Esophagus muscularis mucosa (tissue), 4 donors: Measurements from ENCODE around the gene SRXN1. TPM values are rescaled to one million over a fixed set of nuclear protein-coding genes. Genes with fewer than 3 reads are reported as not detected.

ENCODE experiments used
- DNase-seq: peaks from one replicate; pipeline ENCODE4 v3.0.0-alpha.2; 2017; ENCODE audit errors: extremely low spot score
- H3K27ac ChIP-seq, 4 donors: fragments of 200-600 bp; sonication (generic); replicated peaks in 1 of 4; 1 replicate in 3 of 4; 2 replicates in 1 of 4; pipeline ENCODE4 v1.5.1; 2016 to 2019; ENCODE audit warnings: mild to moderate bottlenecking in 1 of 4
- H3K27me3 ChIP-seq, 4 donors: fragments of 200-600 bp; sonication (generic); one replicate each; pipeline versions ENCODE4 v1.5.1 to v1.6.0; 2016 to 2019
- H3K36me3 ChIP-seq, 4 donors: fragments of 200-600 bp; sonication (generic); one replicate each; pipeline ENCODE4 v1.5.1; 2016 to 2019
- H3K4me1 ChIP-seq, 4 donors: fragments of 200-600 bp; sonication (generic); one replicate each; pipeline ENCODE4 v1.5.1; 2016 to 2019
- H3K4me3 ChIP-seq, 4 donors: fragments of 200-600 bp; sonication (generic); 1 replicate in 2 of 4; 2 replicates in 2 of 4; pipeline ENCODE4 v1.5.1; 2016 to 2019; ENCODE audit warnings: mild to moderate bottlenecking in 4 of 4, moderate library complexity in 1 of 4
- H3K9me3 ChIP-seq, 4 donors: fragments of 200-600 bp; sonication (generic); 1 replicate in 3 of 4; 2 replicates in 1 of 4; pipeline ENCODE4 v1.5.1; 2016 to 2019
- EP300 ChIP-seq: sonication (generic); formaldehyde crosslinking; IDR thresholded peaks from one replicate; pipeline ENCODE4 v1.6.1; 2017; ENCODE audit warnings: antibody characterized with exemption
- POLR2A ChIP-seq: fragments of 450-650 bp; IDR thresholded peaks from one replicate; pipeline ENCODE4 v1.6.1; 2017; ENCODE audit warnings: antibody characterized with exemption, moderate library complexity, mild to moderate bottlenecking, low read depth
- POLR2AphosphoS5 ChIP-seq, 2 donors: sonication (generic); formaldehyde crosslinking; IDR thresholded peaks; one replicate each; pipeline ENCODE4 v1.6.1; 2017; ENCODE audit warnings: antibody characterized with exemption in 2 of 2
- WGBS: methylation state at CpG from one replicate; pipeline ENCODE4 v1.1.5; 2018; 5-methylcytosine and 5-hydroxymethylcytosine counted together
- intact Hi-C: fragments of 100-400 bp; cut with DNase I; formaldehyde crosslinking; loops from one replicate; pipeline ENCODE4 v1.15.1; 2023
- total RNA-seq, 4 donors: library from RNA; depleted of rRNA; stranded (reverse); fragments of >200 nt; gene quantifications; one replicate each; pipeline versions ENCODE4 v1.1.0 to v1.2.1, GENCODE V29; 2016
- TF ChIP-seq, protein P1 (sequence below), 3 experiments: fragments of 200-600 bp in 2 of 3; fragments of 450-650 bp in 1 of 3; sonication (generic) in 2 of 3; IDR thresholded peaks; one replicate each; pipeline ENCODE4 v1.5.1; 2017 to 2019; ENCODE audit warnings: antibody characterized with exemption in 3 of 3, mild to moderate bottlenecking in 2 of 3, moderate library complexity in 1 of 3

Gene SRXN1
- total RNA-seq, 4 donors from 2014 or later = 37.0 to 58.2 (median 41.4) TPM

GRCh38 chr20:641516-641875 is 11.5 kb downstream of the SRXN1 start:
- DNase-seq = no peak
- H3K4me3 ChIP-seq = no peak overlapping the region
- H3K36me3 ChIP-seq = no peaks in the 10 kb centered on the region
- TF ChIP-seq POLR2AphosphoS5 (IDR thresholded peaks at IDR 0.05) (no peak), EP300 (no peak), POLR2A (no peak)
- TF ChIP-seq, protein P1, sequence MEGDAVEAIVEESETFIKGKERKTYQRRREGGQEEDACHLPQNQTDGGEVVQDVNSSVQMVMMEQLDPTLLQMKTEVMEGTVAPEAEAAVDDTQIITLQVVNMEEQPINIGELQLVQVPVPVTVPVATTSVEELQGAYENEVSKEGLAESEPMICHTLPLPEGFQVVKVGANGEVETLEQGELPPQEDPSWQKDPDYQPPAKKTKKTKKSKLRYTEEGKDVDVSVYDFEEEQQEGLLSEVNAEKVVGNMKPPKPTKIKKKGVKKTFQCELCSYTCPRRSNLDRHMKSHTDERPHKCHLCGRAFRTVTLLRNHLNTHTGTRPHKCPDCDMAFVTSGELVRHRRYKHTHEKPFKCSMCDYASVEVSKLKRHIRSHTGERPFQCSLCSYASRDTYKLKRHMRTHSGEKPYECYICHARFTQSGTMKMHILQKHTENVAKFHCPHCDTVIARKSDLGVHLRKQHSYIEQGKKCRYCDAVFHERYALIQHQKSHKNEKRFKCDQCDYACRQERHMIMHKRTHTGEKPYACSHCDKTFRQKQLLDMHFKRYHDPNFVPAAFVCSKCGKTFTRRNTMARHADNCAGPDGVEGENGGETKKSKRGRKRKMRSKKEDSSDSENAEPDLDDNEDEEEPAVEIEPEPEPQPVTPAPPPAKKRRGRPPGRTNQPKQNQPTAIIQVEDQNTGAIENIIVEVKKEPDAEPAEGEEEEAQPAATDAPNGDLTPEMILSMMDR (IDR thresholded peaks at IDR 0.05) = no peak
- WGBS = 62% methylated on average over 8 of the region's 12 CpGs
- H3K27me3 ChIP-seq = peaks cover 0 to 38% (median 9%) of the 10 kb centered on the region in 4 donors
- H3K9me3 ChIP-seq = no peaks in the 10 kb centered on the region
- H3K4me1 ChIP-seq = peaks cover 12 to 23% (median 19%) of the 10 kb centered on the region in 4 donors
- H3K27ac ChIP-seq = no peak overlapping the region
- intact Hi-C loops = no loop called here

DNA sequence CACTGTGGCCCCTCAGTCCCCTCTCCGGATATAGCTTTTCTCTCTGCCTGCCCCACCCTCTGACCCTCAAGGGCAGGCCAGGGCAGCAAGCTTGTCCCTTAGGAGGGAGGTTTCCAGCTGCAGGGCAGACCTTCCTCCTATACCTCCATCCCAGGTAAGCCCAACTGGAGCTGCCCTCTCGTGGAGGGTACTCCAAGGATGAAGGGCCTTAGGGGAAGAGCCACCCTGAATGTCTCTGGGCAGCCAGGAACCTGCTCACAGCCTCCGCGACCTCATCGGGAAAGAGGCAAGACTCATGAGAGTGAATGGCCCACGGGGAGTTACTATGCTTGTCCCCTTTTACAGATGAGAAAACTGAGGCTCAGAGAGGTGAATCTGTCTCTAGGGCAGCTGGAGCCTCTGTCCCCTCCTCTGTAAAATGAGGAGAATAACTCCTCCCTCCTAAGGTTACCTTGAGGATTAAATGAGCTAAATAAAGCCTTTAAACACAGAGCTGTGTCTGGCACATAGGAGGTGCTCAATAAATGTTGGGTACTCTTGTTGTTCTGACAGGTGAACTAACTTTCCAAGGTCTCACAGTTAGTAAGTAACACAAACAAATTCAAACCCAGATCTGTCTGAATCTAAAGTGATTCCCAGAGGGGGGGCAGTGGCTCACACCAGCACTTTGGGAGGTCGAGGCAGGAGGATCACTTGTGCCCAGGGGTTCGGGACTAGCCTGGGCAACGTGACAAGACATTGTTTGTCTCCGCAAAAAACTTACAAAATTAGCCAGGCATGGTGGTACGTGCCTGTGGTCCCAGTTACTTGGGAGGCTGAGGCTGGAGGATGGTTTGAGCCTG is 12.1 kb downstream of the SRXN1 start:
- no peak for DNase-seq
- no peaks in the 10 kb centered on the region for H3K9me3 ChIP-seq
- intact Hi-C loops = no loop called here
- H3K27ac ChIP-seq = no peak overlapping the region
- 70% methylated on average over 11 of the region's 11 CpGs for WGBS
- TF ChIP-seq, protein P1 (IDR thresholded peaks at IDR 0.05) = no peak
- TF ChIP-seq EP300 = no peak
- no peak for TF ChIP-seq POLR2AphosphoS5 (IDR thresholded peaks at IDR 0.05)
- TF ChIP-seq POLR2A = no peak
- peaks cover 0 to 41% (median 9%) of the 10 kb centered on the region in 4 donors for H3K27me3 ChIP-seq
- H3K4me1 ChIP-seq = peaks cover 7 to 17% (median 16%) of the 10 kb centered on the region in 4 donors
- H3K36me3 ChIP-seq = no peaks in the 10 kb centered on the region
- H3K4me3 ChIP-seq = no peak overlapping the region

DNA sequence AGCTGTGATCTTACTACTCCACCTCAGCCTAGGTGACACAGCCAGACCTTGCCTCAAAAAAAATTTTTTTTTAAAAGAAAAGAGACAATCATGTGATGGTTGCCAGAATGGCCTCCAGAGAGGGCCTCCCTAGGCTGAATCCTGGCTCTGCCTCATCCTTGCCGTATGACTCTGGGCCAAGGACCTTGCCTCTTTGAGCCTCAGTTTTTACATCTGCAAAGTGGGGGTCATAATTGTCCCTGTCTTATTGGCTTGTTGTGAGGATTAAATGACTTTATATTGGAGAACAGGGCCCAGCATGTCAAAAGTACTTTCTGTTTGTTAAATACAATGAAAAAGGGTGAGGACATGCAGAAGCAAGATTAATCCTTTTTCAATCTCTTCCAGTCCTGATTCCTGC is 14.4 kb downstream of the SRXN1 start:
- no peaks in the 10 kb centered on the region for H3K36me3 ChIP-seq
- H3K4me1 ChIP-seq = peaks cover 0 to 8% (median 8%) of the 10 kb centered on the region in 4 donors
- H3K9me3 ChIP-seq = no peaks in the 10 kb centered on the region
- H3K4me3 ChIP-seq = no peak overlapping the region
- 75% methylated on average over 1 of the region's 1 CpG for WGBS
- no peak for DNase-seq
- peaks cover 0 to 63% (median 10%) of the 10 kb centered on the region in 4 donors for H3K27me3 ChIP-seq
- intact Hi-C loops = no loop called here
- TF ChIP-seq POLR2AphosphoS5 (IDR thresholded peaks at IDR 0.05) (no peak), POLR2A (no peak), EP300 (no peak)
- TF ChIP-seq, protein P1 (IDR thresholded peaks at IDR 0.05) = no peak
- no peak overlapping the region for H3K27ac ChIP-seq

GRCh38 chr20:637559-637958 is 15.4 kb downstream of the SRXN1 start:
- no peaks in the 10 kb centered on the region for H3K36me3 ChIP-seq
- 78% methylated on average over 2 of the region's 2 CpGs for WGBS
- H3K27ac ChIP-seq = no peak overlapping the region
- no peak overlapping the region for H3K4me3 ChIP-seq
- DNase-seq = no peak
- H3K4me1 ChIP-seq = peaks cover 0 to 4% (median 4%) of the 10 kb centered on the region in 4 donors
- intact Hi-C loops = no loop called here
- no peak for TF ChIP-seq POLR2AphosphoS5 (IDR thresholded peaks at IDR 0.05)
- no peak for TF ChIP-seq EP300
- TF ChIP-seq, protein P1 (IDR thresholded peaks at IDR 0.05) = no peak
- TF ChIP-seq POLR2A = no peak
- peaks cover 0 to 58% (median 5%) of the 10 kb centered on the region in 4 donors for H3K27me3 ChIP-seq
- H3K9me3 ChIP-seq = no peaks in the 10 kb centered on the region
